Measurements from ENCODE around the gene TGIF2.

The TGIF2 gene
- 31.2 to 34.4 reads per million in 2 donors for total RNA-seq

DNA sequence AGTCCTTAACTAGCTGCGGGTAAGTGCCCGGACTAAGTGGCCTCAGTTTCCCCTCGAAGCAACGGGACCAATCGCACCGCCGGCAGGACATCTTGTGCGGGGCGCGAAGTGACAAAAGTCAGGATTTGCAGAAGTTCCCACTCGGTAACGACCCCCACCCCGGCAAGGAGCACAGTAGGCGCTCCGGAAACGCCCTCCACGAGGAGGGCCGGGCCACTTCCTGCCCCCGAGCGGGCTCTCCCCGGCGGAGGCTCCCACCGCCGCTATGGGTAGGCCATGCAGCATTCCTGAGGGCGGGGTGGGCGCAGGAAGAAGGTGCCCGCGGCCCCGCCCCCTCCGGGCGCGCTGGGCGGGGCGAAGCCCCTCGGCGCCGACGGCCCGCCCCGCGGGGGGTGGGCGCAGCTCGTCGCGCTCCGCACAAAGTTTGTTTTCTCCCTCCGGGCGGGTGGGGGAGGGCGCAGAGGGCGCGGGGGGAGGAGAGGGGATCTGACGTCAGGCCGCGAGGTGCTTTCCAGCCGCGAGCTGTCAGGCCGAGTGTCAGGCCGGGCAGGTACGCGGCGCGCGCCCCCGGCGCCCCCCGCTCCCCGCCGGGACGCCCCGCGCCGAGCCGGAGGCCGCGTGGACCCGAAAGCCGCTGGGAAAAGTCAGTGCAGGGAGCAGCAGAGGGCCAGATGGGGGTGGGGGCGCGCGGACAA is at the start of gene TGIF2:
TGIF2 (plus strand) TSS at position 495 of the 695 bp plus-strand sequence. CDS start 5,178 bp downstream, outside the sequence.
- DNase-seq = peak; percentile 88

DNA sequence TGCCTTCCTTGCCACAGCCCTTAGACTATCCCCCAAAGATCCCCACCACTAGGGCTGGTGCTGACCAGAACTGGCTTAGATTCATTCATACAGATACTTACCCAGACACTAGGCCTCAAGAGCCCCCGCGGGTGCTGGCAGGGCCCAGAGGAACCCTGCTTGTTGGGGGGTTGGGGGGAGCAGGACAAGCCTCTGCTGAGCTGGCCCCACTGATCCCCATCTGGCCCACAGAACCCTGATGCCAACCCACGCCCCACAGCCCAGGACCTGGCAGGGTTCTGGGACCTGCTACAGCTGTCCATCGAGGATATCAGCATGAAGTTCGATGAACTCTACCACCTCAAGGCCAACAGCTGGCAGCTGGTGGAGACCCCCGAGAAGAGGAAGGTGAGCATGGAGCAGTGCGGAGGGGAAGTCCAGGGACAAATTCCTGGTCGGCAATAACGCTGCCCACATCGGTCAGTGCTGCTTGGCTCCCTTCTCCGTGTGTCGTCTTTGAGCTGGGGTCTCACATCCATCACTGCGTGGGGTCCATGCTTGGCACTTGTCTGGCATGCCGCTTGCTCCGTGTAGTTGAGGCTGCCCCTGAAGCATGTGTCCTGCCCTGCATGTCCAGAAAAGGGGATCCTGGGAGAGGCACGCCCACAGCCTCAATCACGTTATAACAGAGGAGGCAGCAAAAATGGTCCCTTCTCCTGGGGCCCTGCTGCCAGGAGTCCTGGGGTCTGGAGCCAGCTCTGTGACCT is 47.6 kb upstream of the TGIF2 start:
- DNase-seq = no peak

DNA sequence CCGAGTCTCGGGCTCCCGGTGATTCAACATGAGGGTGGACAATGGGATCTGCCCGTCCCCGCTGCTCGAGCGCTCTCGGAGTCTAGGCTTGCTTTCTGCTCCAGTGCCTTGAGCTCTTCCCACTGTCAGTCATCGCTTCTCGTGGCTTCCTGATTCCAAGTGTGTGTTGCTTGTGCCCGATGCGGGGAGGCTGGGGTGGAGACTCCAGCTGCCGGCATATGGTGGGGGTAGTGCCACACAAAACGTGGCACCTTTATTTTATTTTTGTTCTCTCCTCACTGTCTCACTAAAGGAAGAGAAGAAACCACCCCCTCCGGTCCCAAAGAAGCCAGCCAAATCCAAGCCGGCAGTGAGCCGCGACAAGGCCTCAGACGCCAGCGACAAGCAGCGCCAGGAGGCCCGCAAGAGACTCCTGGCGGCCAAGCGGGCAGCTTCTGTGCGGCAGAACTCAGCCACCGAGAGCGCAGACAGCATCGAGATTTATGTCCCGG is 46.8 kb upstream of the TGIF2 start:
- DNase-seq = no peak

DNA sequence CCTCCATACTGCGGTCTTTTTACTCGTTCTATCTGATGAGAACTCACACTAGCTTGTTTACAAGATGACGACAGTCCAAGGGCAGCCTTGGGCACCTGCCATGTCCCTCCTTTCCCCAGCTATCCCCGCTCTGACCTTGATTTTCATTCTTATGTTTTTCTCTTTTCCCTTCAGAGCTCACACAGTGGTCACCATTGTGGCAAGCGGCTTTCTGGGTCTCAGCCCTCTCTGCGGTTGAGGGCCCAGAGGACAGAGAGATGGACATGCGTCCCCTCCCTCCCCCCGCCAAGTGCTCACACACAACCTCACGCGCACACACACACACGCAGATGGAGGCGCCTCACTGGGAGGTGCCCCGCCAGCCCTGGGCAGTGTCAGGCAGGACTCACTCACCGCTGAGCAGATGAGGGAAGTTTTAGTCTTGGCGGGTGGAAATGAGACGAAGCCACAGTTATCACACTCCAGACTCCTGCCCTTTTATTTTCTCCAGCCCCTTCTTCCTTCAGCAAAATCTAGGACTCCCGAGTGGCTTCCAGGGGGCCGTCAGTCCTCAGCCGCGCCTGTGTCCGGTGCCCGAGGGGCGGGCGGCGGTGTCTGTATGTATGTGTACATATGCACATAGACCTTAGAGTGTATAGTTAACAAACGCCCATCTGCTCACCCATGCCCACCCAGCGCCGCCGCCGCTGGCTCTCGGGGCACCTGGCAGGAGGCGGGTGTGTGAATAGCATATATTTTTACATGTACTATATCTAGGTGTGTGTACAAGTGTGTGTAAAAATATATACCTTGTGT is 45.9 kb upstream of the TGIF2 start:
- DNase-seq = no peak

DNA sequence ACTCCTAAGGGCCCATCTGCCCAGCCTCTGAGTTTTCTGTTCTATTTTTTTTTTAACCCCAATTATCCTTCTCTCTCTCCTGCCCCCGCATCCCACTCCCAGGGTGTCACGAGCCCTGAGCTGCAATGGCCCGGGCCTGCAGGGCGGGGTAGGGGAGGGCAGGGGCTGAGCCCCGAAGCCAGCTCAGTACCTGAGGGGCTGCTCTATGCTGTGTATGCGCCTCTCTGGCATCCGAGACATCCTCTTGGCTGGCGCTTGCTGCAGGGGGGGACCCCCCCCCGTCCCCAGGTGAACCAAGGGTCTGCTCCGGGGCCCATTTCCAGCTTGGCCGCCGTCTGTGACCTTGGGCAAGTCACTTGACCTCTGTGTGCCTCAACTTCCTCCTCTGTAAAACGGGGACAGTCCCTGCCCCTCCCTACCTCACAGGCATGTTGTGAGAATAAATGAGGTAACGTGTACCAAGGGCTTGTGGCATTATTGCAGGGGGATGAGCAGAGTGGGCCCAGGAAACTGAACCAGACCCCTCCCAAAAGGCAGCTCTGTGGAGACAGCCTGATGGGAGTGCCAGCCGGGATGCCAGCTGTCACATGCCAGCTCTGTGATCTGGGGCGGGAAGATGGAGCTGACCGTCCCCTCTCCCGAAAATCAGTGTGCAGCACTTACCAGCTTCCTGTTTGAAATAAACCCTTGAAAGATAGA is 45.1 kb upstream of the TGIF2 start:
- DNase-seq = no peak

DNA sequence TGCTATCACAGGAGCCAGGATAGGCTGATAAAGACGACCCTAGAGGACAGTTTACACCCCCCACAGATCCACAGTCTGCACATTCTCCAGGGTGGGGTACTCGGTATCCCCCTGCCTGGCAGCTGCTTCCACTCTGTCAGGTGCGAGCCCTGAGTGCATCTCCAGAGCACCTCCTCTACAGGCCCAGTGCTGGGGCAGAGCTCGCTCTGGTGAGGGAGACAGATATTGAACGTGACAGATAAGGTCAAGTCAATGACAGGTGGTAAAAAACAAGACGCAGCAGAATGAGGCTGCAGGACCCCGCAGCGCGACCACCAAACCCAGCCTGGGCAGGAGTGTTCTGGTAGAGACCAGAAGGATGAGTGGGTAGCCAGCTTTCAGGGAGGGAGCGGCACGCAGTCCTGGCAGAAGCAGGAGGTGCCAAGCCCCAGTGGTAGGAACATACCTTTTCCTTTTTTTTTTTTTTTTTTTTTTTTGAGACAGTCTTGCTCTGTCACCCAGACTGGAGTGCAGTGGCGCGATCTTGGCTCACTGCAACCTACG is 44.5 kb upstream of the TGIF2 start:
- no peak for DNase-seq

DNA sequence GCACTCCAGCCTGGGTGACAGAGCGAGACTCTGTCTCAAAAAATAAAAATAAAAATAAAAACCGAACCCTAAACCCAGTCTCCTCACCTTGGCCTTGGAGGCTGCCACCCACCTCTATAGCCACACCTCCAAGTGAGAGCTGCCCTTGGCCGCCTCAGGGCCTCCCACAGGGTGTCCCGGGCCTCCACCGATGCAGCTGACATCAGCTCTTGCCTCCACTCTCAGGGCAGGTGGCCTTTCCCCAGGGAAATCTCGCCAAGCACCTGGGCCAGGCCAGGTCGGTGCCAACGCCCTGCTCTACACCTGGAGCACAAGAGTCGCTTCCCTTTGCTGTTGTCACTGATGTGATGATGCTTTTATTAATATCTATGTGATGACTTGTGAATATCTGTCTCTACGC is 41.0 kb upstream of the TGIF2 start:
- no peak for DNase-seq

DNA sequence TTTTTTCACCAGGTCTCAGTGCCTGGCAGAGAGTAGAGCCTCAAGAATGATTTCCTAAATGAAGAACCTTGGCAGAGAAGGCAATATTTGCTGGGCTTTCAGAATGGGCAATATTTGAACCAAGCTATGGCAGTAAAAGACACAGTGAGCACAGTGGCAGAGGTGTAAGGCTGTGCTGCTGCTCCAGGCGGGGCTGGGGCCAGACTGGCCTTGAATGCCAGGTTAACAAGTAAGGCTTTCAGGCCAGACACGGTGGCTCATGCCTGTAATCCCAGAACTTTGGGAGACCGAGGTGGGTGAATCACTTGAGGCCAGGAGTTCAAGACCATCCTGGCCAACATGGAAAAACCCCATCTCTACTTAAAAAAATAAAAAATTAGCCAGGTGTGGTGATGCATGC is 40.6 kb upstream of the TGIF2 start:
- no peak for DNase-seq

DNA sequence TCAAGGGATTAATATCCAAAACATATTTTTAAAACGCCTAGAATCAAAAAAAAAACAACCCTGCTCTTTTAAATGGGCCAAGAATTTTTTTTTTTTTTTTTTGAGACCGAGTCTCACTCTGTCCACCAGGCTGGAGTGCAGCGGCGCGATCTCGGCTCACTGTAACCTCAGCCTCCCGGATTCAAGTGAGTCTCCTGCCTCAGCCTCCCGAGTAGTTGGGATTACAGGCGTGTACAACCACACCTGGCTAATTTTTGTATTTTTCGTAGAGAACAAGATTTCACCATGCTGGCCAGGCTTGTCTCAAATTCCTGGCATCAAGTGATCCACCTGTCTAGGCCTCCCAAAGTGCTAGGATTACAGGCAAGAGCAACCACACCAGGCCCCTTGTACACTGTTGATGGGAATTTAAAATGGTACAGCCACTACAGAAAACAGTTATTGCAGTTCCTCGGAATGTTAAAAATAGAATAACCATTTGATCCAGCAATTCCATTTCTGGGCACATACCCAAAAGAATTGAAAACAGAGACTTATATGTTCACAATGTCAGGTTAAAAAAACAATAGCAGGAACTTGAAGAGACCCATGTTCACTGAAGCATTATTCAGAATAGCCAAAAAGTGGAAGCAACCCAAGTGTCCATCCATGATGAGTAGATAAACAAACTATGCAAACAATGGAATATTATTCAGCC is 35.2 kb upstream of the TGIF2 start:
- no peak for DNase-seq

DNA sequence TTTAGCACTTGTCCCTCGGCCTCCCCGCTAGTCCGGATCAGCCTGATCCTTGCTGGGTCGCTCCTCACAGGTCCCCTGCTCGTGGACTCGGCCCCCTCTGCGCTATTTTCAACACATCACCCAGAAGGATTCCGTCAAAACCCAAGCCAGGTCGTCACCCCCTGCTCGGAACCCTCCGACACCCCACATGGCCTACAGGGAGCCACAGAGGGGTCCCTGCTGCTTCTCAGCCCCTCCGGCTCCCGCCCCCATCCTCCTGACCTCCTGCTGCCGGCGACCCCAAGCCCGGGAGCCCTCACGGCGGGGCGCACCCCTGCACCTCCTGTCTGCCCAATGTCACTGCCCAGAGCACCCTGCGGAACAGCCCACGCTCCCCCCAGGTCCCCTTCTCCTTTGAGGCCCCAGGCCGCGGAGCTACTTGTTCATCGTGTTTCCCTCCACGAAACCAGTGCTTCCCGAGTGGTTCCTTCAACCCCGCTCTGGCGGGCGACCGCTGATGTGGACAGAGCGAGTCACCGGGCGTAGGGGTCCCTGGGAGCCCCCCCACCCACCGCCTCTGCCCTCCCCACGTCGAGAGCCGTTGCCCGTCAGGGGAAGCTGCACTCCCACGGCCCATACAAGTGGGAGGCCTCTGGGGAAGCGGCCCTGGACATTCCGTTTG is 32.7 kb upstream of the TGIF2 start:
- no peak for DNase-seq

DNA sequence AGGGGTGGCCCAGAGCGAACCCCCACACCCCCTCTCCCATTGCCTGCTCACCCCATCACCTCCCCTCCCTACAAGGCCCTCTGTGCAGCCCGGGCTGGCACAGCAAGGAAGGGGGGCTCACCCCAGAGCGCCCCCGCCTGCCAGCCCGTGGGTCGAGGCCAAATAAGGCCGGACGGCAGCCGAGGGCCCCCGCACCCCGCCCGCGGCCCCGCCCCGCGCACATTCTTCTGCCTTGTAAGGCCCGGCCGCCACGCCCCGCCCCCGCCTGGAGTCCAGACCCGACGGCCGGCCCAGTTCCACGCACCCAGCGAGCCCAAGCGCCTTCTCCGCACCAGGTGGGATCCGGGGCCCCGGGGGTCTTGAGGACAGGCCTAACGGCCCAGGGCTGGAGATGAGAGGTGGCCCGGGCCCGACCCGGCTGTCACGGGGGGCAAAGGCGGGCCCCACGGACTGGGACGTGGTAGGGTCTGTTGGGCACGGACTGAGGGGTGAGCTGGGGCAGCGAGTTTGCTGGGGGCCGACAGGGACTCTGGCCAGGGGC is 32.1 kb upstream of the TGIF2 start, which contains the start of gene MYL9:
MYL9 (plus strand) TSS at position 293 of the 541 bp plus-strand sequence. CDS start 3,366 bp downstream, outside the sequence.
- DNase-seq = no peak

DNA sequence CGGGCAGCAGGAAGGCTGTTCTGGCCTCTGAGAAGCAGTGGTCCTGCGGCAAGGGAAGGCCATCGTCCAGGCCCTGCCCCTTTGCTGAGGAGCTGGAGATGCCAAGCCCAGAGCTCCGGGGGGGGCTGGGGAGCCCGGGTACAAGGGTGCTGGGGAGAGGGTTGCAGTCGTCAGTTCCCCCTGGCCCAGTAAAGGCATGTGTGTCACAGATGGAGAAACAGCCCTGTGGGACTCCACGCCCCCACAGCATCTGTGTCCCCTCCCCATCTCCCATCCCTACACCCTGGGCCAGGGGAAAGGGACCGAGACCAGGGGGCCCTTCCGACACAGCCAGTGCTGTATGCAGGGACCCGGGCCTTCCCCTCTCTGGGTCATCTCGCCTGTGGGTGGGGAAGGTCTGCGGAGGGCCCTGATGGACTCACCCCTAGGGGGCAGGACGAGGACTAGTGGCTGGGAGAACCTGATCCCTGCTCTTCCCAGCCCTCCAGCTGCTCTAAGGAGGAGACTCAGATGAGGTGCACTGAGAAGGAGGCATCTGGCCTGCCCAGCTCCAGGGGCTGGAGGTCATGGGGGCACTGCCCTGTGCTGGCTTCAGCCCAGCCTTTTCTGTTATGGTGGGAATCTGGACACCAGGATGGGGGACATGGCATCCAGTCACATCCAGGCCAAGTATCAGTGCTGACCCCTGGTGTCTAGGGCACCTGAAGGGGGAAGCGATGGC is 31.5 kb upstream of the TGIF2 start:
- no peak for DNase-seq

DNA sequence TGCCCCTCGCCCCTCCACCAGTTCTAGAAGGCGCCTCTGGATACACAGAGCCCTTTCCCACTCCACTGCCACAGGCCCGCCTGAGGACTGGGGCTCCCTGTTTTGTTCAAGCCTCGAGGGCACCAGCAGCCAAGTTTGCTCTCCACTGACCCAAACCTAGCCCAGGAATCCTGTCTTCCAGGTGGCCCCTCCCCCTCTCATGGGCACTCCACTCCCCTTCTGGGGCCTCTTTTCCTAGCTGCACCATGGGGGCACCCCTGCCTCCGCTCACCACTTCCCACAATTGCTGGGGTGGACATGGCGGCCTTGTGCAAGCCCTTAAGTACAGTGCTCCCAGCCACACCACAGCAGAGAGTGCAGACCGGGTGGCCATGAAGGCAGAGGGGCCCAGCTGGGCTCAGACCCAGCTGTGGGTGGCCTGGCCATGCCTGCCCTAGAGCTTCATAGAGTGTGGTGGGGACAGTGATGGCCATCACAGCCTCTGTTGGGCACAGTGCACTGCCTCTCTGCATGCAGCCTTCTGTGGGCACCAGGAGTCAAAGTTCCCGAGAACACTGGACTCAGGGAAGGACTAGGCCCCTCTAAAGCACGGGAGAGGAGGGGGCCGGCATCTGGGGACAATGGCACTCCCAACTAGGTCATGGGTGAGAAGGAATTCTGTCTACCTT is 30.7 kb upstream of the TGIF2 start:
- DNase-seq = no peak

DNA sequence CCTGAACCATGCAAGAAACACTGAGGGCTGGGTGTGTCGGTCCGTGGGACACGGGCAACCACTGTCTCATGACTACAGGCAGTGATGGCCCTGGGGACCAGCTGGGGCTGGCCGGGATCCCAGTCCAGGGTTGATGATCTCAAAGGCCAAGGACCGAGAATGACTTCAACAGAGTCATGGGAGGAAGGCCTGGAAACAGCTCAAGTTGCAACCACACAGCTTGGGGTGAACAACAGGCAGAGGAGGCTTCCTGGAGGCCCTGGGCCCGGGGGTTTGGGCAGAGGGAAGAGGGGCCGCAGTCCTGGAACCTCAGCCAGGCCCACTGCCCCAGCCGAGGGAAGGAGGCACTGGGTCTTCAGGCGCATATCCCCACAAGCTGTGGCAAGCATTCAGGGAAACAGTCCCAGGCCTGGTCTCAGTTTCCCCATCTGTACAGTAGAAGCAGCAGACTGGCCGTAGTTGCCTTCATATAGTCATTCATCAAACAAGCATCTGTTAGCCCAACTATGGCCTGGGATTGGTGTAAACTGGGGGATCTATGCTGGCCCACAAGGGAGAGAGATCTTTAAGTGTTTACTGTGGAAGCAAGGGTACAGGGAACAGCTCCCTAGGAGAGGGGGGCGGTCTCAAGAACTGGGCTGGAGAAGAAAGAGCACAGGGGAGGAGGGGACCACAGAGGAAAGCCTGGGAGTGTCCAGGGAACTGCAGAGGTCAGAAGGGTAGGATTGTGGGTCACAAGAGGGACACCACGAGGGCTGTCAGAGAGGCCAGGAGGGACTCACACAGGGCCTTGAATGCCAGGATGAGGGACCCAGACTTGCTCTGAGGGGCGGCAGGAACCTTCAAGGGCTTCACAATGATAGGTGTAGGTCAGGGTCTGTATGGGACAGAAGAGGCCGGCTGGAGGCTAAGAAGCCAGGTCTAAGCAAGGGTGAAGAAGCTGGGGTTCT is 29.9 kb upstream of the TGIF2 start:
- DNase-seq = no peak

DNA sequence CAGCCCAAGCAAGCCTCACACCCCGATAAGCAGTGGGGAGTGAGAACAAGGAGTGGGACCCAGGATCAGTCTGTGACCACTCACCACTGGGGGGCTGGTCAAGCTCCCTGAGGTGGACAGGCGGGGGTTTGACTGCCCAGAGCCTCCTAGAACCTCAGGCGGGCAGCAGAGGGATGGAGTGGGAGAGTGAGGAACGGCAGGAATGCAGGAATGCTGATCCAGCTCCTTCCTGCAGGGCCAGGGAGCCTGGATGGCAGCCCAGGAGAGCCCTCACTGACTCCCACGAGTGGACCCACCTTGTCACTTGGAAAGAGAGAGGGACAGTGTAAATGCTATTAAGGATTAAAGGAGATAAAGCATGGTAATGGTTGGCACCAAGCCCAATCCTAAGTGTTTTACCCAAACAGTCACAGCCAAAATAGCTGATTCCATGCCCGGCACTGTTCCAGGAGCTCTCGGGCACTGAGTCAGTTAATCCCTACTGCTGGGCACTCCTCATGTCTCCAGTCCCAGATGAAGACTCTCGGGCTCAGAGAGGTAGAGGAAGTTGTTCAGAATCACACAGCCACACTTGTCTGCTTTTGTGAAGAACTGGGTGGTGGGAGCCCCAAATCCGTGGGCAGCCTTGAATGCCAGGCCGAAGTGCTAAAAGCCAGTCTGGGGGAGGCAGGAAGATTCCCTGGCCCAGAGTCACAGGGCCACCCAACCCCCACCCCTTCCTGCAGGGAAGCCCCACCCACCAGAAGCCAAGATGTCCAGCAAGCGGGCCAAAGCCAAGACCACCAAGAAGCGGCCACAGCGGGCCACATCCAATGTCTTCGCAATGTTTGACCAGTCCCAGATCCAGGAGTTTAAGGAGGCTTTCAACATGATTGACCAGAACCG is 29.0 kb upstream of the TGIF2 start:
- no peak for DNase-seq

DNA sequence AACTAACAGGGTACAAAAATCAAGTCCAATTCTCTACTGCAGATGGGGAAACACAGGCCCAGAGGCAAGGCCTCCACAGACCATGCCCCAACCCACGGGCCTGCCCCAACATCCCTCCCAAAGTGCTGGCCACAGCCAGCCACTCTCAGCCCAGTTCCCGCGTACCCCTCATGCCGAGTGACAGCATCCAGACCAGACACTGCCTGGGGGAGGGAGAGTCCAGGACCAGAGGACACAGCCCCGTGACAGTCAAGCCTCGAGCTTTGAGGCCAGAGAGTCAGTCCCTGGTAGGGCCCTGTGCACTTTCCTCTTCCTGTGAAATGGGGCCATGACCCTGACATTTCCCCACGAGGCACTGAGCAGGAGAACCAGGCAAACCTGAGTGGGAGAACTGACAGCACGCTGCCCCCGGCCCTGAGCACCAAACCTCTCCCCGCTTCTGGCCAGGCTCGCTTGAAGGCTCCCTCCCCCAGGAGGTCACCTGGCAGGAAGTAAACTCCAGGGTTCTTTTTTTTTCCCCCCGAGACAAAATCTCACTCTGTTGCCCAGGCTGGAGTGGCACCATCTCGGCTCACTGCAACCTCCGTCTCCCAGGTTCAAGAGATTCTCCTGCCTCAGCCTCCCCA is 27.2 kb upstream of the TGIF2 start:
- DNase-seq = no peak
